ENCODE measurements around the gene CUTA.
"Not testable (repeated sequence)": the region's sequence is repeated elsewhere in the genome, so short reads cannot be mapped to it uniquely, and the experiment has no call there.

Gene CUTA

GRCh38 chr6:33373960-33374910 lies 43.7 kb downstream of the CUTA start:
- DNase-seq (ENCODE audit: low read depth in 3 of 3, low spot score in 1 of 3): no peak

- DNase-seq (ENCODE audit: low read depth in 3 of 3, low spot score in 1 of 3): no peak
Measured at GRCh38 chr6:33372526-33373123, 45.3 kb downstream of the CUTA start.

- not testable (repeated sequence) for DNase-seq (ENCODE audit: low read depth in 3 of 3, low spot score in 1 of 3)
Measured at GRCh38 chr6:33371901-33372300, 46.0 kb downstream of the CUTA start.

- not testable (repeated sequence) for DNase-seq (ENCODE audit: low read depth in 3 of 3, low spot score in 1 of 3)
Measured at GRCh38 chr6:33367715-33368025, 50.2 kb downstream of the CUTA start.

GRCh38 chr6:33367009-33367714 lies 50.7 kb downstream of the CUTA start:
- no peak for DNase-seq (ENCODE audit: low read depth in 3 of 3, low spot score in 1 of 3)

Data from stimulated activated CD4-positive, alpha-beta T cell treated with anti-CD3 and anti-CD28 coated beads, TNF-alpha, amount 100 ng/mL, for 1 hour (primary cell).